C4-2B (cell line): Measurements from ENCODE around the gene GGT6.
"Not testable (repeated sequence)": the region's sequence is repeated elsewhere in the genome, so short reads cannot be mapped to it uniquely, and the experiment has no call there.

ENCODE experiments used
- H3K27ac ChIP-seq: fragments of 450-650 bp; 2 replicates; pipeline ENCODE4 v1.5.1; 2017
- ZFX ChIP-seq: fragments of 450-650 bp; IDR thresholded peaks from 2 replicates; pipeline ENCODE4 v1.6.1; 2017
- TF ChIP-seq, protein P1 (sequence below): fragments of 450-650 bp; conservative IDR thresholded peaks from 2 replicates; pipeline ENCODE4 v1.5.1; 2017; ENCODE audit warnings: mild to moderate bottlenecking

Gene GGT6

DNA sequence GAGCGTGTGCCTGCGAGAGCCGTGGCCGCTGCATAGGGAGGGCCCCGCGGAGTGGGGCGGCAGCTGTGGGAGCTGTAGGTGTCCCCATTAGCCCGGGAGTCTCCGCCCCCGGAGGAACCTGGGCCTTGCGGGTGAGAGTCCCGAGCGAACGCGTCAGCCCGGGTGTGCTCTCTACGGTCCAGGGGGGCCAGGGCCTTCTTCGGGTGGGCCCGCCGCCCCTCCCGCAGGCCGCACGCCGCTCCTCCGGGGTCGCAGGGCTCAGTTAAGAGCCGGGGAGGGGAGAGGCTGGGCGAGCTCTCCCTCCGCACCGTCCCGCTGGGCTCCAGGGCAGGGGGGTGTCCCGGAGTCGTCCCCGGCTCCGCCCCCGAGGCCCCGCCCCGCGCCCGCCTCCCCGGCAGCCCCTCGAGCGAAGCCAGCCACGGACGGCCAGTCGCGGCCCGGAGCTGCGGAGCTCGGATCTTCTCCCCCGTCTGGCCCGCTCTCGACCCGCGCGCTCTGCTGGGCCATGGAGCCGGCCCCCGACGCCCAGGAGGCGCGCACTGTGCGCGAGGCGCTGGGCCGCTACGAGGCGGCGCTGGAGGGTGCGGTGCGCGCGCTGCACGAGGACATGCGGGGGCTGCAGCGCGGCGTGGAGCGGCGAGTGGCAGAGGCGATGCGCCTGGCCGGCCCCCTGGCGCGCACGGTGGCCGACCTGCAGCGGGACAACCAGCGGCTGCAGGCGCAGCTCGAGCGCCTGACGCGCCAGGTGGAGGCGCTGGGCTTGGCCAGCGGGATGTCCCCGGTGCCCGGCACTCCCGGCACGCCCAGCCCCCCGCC, 23.9 kb upstream of the GGT6 start, which contains the start of gene SMTNL2:
Gene SMTNL2 (plus strand): TSS at position 429 of the 816 bp plus-strand sequence. CDS start 77 bp downstream, at position 506.
- no peak within 1 kb of the TSS for H3K27ac ChIP-seq
- no peak for TF ChIP-seq ZFX
- TF ChIP-seq, protein P1, sequence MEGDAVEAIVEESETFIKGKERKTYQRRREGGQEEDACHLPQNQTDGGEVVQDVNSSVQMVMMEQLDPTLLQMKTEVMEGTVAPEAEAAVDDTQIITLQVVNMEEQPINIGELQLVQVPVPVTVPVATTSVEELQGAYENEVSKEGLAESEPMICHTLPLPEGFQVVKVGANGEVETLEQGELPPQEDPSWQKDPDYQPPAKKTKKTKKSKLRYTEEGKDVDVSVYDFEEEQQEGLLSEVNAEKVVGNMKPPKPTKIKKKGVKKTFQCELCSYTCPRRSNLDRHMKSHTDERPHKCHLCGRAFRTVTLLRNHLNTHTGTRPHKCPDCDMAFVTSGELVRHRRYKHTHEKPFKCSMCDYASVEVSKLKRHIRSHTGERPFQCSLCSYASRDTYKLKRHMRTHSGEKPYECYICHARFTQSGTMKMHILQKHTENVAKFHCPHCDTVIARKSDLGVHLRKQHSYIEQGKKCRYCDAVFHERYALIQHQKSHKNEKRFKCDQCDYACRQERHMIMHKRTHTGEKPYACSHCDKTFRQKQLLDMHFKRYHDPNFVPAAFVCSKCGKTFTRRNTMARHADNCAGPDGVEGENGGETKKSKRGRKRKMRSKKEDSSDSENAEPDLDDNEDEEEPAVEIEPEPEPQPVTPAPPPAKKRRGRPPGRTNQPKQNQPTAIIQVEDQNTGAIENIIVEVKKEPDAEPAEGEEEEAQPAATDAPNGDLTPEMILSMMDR, result no peak

- TF ChIP-seq, protein P1, result no peak
- TF ChIP-seq ZFX, result no peak
- H3K27ac ChIP-seq, result no peak overlapping the region
Measured at GRCh38 chr17:4583782-4584100, 23.4 kb upstream of the GGT6 start.

DNA sequence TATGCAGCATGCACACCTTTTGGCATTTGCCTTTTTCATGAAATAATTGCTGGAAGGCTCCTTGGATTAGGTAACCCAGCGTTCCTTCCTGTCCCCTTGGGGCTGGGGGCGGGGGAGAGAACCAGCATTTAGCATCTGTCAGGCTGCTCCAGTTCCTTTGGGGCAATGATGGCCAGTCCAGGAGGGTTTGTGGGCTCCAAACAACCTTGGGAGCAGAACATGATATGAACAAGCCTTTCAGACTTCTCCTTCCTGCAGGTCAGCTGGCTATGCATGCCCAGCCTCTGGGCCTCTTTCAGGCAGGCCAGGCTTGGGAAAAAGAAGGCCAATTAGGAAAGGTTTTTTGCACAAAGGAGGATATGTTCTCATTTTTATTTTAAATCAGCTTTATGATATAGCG, 22.8 kb upstream of the GGT6 start:
- TF ChIP-seq, protein P1, result no peak
- TF ChIP-seq ZFX, result no peak
- H3K27ac ChIP-seq, result no peak overlapping the region

GRCh38 chr17:4582691-4583090, 22.3 kb upstream of the GGT6 start:
- TF ChIP-seq ZFX, result no peak
- TF ChIP-seq, protein P1, result no peak
- no peak overlapping the region for H3K27ac ChIP-seq

GRCh38 chr17:4582101-4582501, 21.7 kb upstream of the GGT6 start:
- TF ChIP-seq, protein P1, result no peak
- no peak for TF ChIP-seq ZFX
- H3K27ac ChIP-seq, result no peak overlapping the region

DNA sequence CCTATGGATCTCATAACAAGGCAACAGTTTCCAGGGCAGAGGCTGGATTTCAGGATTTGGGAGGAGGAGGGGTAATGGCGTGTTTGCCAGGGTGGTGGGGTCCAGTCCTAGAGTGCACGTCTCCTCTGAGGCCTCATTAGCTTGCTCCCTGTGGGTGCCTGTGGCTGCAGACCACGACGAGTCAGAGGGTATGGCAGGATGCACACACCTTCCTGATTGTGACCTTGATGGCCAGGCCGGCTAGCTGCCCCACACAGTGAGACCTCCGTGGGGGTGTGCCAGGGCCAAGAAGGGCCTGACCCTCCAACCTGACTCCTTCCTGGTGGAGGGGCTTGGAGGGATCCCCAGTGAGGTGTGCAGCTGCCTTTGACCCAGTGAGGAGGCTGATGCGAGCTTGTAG, 19.9 kb upstream of the GGT6 start:
- no peak overlapping the region for H3K27ac ChIP-seq
- no peak for TF ChIP-seq ZFX
- TF ChIP-seq, protein P1, result no peak

DNA sequence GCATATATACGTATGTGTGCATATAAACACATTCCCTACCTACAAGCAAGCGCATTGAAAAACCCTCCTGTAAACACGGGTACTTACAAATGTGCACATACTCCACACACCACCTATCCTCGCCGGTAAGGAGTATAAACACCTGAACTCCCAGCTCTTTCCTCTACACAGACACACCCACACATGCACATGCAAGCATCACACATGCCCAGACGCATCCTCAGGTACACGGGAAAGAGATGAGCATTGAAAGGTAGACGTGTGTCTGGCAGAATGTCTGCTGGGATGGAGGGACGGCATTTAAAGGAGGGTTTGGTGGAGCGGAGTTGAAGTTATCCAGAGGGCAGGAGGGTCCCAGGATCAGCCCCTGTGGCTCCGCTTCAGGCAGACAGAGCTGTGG, 19.3 kb upstream of the GGT6 start:
- H3K27ac ChIP-seq, result no peak overlapping the region
- TF ChIP-seq ZFX, result no peak
- TF ChIP-seq, protein P1, result no peak

- not testable (repeated sequence) for H3K27ac ChIP-seq
Measured at GRCh38 chr17:4578349-4578748, 18.0 kb upstream of the GGT6 start.
